Hepatic stellate cell (primary cell): ENCODE measurements around the gene ATP2C1.

Source experiments
- DNase-seq: peaks from one replicate; pipeline ENCODE4 v3.0.0; 2011; ENCODE audit warnings: low spot score

ATP2C1 gene

GRCh38 chr3:130895690-130896488 is 2.0 kb downstream of the ATP2C1 start:
- DNase-seq, result no peak

- DNase-seq, result no peak
Measured at GRCh38 chr3:130897316-130897715, 3.4 kb downstream of the ATP2C1 start.

GRCh38 chr3:130900959-130901358 is 7.1 kb downstream of the ATP2C1 start:
- no peak for DNase-seq

- no peak for DNase-seq
Measured at GRCh38 chr3:130901463-130902204, 7.8 kb downstream of the ATP2C1 start.

- no peak for DNase-seq
Measured at GRCh38 chr3:130903412-130903908, 9.6 kb downstream of the ATP2C1 start.

GRCh38 chr3:130904491-130904890 is 10.6 kb downstream of the ATP2C1 start:
- DNase-seq, result no peak

GRCh38 chr3:130905551-130905950 is 11.7 kb downstream of the ATP2C1 start:
- DNase-seq, result no peak

- no peak for DNase-seq
Measured at GRCh38 chr3:130906374-130906995, 12.6 kb downstream of the ATP2C1 start.

- DNase-seq, result no peak
Measured at GRCh38 chr3:130907500-130907899, 13.6 kb downstream of the ATP2C1 start.

GRCh38 chr3:130907966-130908365 is 14.1 kb downstream of the ATP2C1 start:
- DNase-seq, result no peak

GRCh38 chr3:130915567-130916292 is 21.8 kb downstream of the ATP2C1 start:
- no peak for DNase-seq

GRCh38 chr3:130916507-130917167 is 22.8 kb downstream of the ATP2C1 start:
- DNase-seq, result no peak

GRCh38 chr3:130918328-130918727 is 24.4 kb downstream of the ATP2C1 start:
- DNase-seq, result no peak

- peak; percentile 16 for DNase-seq
Measured at GRCh38 chr3:130925628-130926027, 31.7 kb downstream of the ATP2C1 start.

GRCh38 chr3:130926504-130926903 is 32.6 kb downstream of the ATP2C1 start:
- DNase-seq, result no peak

GRCh38 chr3:130929804-130930203 is 35.9 kb downstream of the ATP2C1 start:
- DNase-seq, result no peak

GRCh38 chr3:130932979-130933378 is 39.1 kb downstream of the ATP2C1 start:
- no peak for DNase-seq

GRCh38 chr3:130933801-130934345 is 40.0 kb downstream of the ATP2C1 start:
- no peak for DNase-seq

GRCh38 chr3:130934442-130935089 is 40.7 kb downstream of the ATP2C1 start:
- no peak for DNase-seq

- peak; percentile 12 for DNase-seq
Measured at GRCh38 chr3:130935761-130936492, 42.0 kb downstream of the ATP2C1 start.
